CD4-positive, alpha-beta T cell treated with Interleukin-17A for 1 hour (primary cell): Measurements from ENCODE around the gene ZNF699.
A peak's percentile ranks its signal among the peaks of the same experiment; 100 is the strongest.

Source experiments
- DNase-seq: peaks from one replicate; pipeline ENCODE4 v3.0.0-alpha.2; 2020

The ZNF699 gene

GRCh38 chr19:9283485-9283884 is 26.2 kb downstream of the ZNF699 start:
- DNase-seq, result peak; percentile 7

- DNase-seq, result no peak
These were observed 58.4 kb downstream of the ZNF699 start for GRCh38 chr19:9251236-9251635.

- DNase-seq, result no peak
These were observed 59.0 kb downstream of the ZNF699 start, which contains the start of gene OR7E24 for GRCh38 chr19:9250630-9251029. OR7E24 (plus strand) TSS chr19:9250930; CDS start chr19:9251044, 114 bp downstream.
